HepG2 (cell line): ENCODE measurements around the gene MOV10L1. TPM values are rescaled to one million over a fixed set of nuclear protein-coding genes. Genes with fewer than 3 reads are reported as not detected.
A peak's percentile ranks its signal among the peaks of the same experiment; 100 is the strongest.

Experiments used
- BORCS8-MEF2B ChIP-seq: sonication (generic); formaldehyde crosslinking; IDR thresholded peaks from 2 replicates; pipeline ENCODE4 v1.8.0; 2022; ENCODE audit warnings: mild to moderate bottlenecking, missing genetic modification reagents
- CBX5 ChIP-seq: sonication (generic); formaldehyde crosslinking; IDR thresholded peaks from 2 replicates; pipeline ENCODE4 v1.4.0; 2020; ENCODE audit warnings: missing genetic modification reagents, borderline replicate concordance
- EEA1 ChIP-seq: sonication (generic); formaldehyde crosslinking; IDR thresholded peaks from 2 replicates; pipeline ENCODE4 v1.5.1; 2020; ENCODE audit warnings: mild to moderate bottlenecking, missing genetic modification reagents, borderline replicate concordance
- KDM4B ChIP-seq: sonication (generic); formaldehyde crosslinking; IDR thresholded peaks from 2 replicates; pipeline ENCODE4 v1.4.0; 2020; ENCODE audit warnings: missing genetic modification reagents
- MTA1 ChIP-seq: sonication (generic); formaldehyde crosslinking; IDR thresholded peaks from 2 replicates; pipeline ENCODE4 v1.4.0; 2020; ENCODE audit warnings: missing genetic modification reagents, mild to moderate bottlenecking, borderline replicate concordance
- MTF2 ChIP-seq: sonication (generic); formaldehyde crosslinking; IDR thresholded peaks from 2 replicates; pipeline ENCODE4 v1.5.0; 2020; ENCODE audit warnings: missing genetic modification reagents, borderline replicate concordance
- NFIB ChIP-seq: sonication (generic); formaldehyde crosslinking; IDR thresholded peaks from 2 replicates; pipeline ENCODE4 v1.9.0; 2021; ENCODE audit warnings: missing genetic modification reagents, mild to moderate bottlenecking, borderline replicate concordance
- PHF5A ChIP-seq: IDR thresholded peaks from one replicate; pipeline ENCODE4 v1.6.1; 2018; ENCODE audit warnings: low read depth, missing genetic modification reagents; ENCODE audit not compliant: unreplicated experiment
- RAD21 ChIP-seq: fragments of 450-650 bp; formaldehyde crosslinking; IDR thresholded peaks from 2 replicates; pipeline ENCODE4 v1.5.0; 2020; ENCODE audit warnings: mild to moderate bottlenecking
- RORA ChIP-seq: sonication (generic); formaldehyde crosslinking; IDR thresholded peaks from 2 replicates; pipeline ENCODE4 v1.5.0; 2020; ENCODE audit warnings: mild to moderate bottlenecking, missing genetic modification reagents, moderate library complexity
- SKI ChIP-seq: fragments of 450-650 bp; IDR thresholded peaks from one replicate; pipeline ENCODE4 v1.6.1; 2018; ENCODE audit warnings: mild to moderate bottlenecking; ENCODE audit not compliant: partially characterized antibody
- ZNF160 ChIP-seq: sonication (generic); formaldehyde crosslinking; IDR thresholded peaks from 2 replicates; pipeline ENCODE4 v1.8.0; 2022; ENCODE audit warnings: mild to moderate bottlenecking, inconsistent platforms, missing genetic modification reagents
- ZNF253 ChIP-seq: sonication (generic); formaldehyde crosslinking; IDR thresholded peaks from 2 replicates; pipeline ENCODE4 v1.8.0; 2022; ENCODE audit warnings: mild to moderate bottlenecking, missing genetic modification reagents, borderline replicate concordance
- ZNF468 ChIP-seq: sonication (generic); formaldehyde crosslinking; IDR thresholded peaks from 2 replicates; pipeline ENCODE4 v1.8.0; 2022; ENCODE audit warnings: mild to moderate bottlenecking, moderate library complexity, missing genetic modification reagents
- ZNF770 ChIP-seq: sonication (generic); formaldehyde crosslinking; IDR thresholded peaks from 2 replicates; pipeline ENCODE4 v1.5.0; 2020; ENCODE audit warnings: mild to moderate bottlenecking, missing genetic modification reagents
- polyA plus RNA-seq, 8 experiments: library from polyadenylated mRNA; depleted of rRNA in 3 of 8; stranded (reverse) in 7 of 8; unstranded in 1 of 8; fragments of >200 nt; fragmentation: Illumina TruSeq in 4 of 8; extraction: Trizol in 4 of 8; gene quantifications; 2 replicates each; pipeline versions ENCODE4 v1.2.1 to v1.2.3, GENCODE V29; 2011 to 2016; ENCODE audit warnings: low read depth in 4 of 8, missing spikeins in 1 of 8, mixed read lengths in 1 of 8; ENCODE audit not compliant: insufficient read depth in 1 of 8
- total RNA-seq, 5 experiments: library from RNA; depleted of rRNA; stranded (reverse); fragments of >200 nt; fragmentation: Illumina TruSeq; extraction: Trizol; gene quantifications; 2 replicates each; pipeline ENCODE4 v1.2.3, GENCODE V29; 2016; ENCODE audit warnings: low read depth in 1 of 5
- TF ChIP-seq, protein P1 (sequence below): sonication (generic); formaldehyde crosslinking; IDR thresholded peaks from 2 replicates; pipeline ENCODE4 v1.9.0; 2021; ENCODE audit warnings: missing genetic modification reagents, borderline replicate concordance
- TF ChIP-seq, protein P2 (sequence below): sonication (generic); formaldehyde crosslinking; IDR thresholded peaks from 2 replicates; pipeline ENCODE4 v1.4.0; 2020; ENCODE audit warnings: low read depth, missing genetic modification reagents
- TF ChIP-seq, protein P3 (sequence below): sonication (generic); formaldehyde crosslinking; IDR thresholded peaks from 2 replicates; pipeline ENCODE4 v1.4.0; 2020; ENCODE audit warnings: missing genetic modification reagents

MOV10L1 gene
- total and polyA plus RNA-seq, 2 of the 13 experiments (the other 11 are each of a cell fraction or from before 2014, with no cell fraction given) = 0.11 to 0.12 TPM

- TF ChIP-seq, protein P1, sequence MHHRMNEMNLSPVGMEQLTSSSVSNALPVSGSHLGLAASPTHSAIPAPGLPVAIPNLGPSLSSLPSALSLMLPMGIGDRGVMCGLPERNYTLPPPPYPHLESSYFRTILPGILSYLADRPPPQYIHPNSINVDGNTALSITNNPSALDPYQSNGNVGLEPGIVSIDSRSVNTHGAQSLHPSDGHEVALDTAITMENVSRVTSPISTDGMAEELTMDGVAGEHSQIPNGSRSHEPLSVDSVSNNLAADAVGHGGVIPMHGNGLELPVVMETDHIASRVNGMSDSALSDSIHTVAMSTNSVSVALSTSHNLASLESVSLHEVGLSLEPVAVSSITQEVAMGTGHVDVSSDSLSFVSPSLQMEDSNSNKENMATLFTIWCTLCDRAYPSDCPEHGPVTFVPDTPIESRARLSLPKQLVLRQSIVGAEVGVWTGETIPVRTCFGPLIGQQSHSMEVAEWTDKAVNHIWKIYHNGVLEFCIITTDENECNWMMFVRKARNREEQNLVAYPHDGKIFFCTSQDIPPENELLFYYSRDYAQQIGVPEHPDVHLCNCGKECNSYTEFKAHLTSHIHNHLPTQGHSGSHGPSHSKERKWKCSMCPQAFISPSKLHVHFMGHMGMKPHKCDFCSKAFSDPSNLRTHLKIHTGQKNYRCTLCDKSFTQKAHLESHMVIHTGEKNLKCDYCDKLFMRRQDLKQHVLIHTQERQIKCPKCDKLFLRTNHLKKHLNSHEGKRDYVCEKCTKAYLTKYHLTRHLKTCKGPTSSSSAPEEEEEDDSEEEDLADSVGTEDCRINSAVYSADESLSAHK = no peak
- TF ChIP-seq RAD21 (peak; percentile 75), ZNF770 (peak; percentile 17; the same call in 1 of the 2 replicates), NFIB (CRISPR knock-in tag) (no peak), BORCS8-MEF2B (CRISPR knock-in tag) (peak; percentile 48; the same call in 1 of the 2 replicates), MTA1 (CRISPR knock-in tag) (peak; percentile 91), CBX5 (0 out of 2 replicates have a peak, but pooled peaks have one; percentile 21), KDM4B (CRISPR knock-in tag) (no peak), RORA (CRISPR knock-in tag) (no peak), ZNF253 (CRISPR knock-in tag) (no peak), ZNF468 (CRISPR knock-in tag) (no peak), ZNF160 (CRISPR knock-in tag) (no peak), MTF2 (CRISPR knock-in tag) (no peak), EEA1 (CRISPR knock-in tag) (no peak; the same call in 1 of the 2 replicates), SKI (no peak), PHF5A (CRISPR knock-in tag) (no peak)
- TF ChIP-seq, protein P2, sequence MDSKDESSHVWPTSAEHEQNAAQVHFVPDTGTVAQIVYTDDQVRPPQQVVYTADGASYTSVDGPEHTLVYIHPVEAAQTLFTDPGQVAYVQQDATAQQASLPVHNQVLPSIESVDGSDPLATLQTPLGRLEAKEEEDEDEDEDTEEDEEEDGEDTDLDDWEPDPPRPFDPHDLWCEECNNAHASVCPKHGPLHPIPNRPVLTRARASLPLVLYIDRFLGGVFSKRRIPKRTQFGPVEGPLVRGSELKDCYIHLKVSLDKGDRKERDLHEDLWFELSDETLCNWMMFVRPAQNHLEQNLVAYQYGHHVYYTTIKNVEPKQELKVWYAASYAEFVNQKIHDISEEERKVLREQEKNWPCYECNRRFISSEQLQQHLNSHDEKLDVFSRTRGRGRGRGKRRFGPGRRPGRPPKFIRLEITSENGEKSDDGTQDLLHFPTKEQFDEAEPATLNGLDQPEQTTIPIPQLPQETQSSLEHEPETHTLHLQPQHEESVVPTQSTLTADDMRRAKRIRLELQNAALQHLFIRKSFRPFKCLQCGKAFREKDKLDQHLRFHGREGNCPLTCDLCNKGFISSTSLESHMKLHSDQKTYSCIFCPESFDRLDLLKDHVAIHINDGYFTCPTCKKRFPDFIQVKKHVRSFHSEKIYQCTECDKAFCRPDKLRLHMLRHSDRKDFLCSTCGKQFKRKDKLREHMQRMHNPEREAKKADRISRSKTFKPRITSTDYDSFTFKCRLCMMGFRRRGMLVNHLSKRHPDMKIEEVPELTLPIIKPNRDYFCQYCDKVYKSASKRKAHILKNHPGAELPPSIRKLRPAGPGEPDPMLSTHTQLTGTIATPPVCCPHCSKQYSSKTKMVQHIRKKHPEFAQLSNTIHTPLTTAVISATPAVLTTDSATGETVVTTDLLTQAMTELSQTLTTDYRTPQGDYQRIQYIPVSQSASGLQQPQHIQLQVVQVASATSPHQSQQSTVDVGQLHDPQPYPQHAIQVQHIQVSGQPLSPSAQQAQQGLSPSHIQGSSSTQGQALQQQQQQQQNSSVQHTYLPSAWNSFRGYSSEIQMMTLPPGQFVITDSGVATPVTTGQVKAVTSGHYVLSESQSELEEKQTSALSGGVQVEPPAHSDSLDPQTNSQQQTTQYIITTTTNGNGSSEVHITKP (CRISPR knock-in tag) = no peak
- TF ChIP-seq, protein P3, sequence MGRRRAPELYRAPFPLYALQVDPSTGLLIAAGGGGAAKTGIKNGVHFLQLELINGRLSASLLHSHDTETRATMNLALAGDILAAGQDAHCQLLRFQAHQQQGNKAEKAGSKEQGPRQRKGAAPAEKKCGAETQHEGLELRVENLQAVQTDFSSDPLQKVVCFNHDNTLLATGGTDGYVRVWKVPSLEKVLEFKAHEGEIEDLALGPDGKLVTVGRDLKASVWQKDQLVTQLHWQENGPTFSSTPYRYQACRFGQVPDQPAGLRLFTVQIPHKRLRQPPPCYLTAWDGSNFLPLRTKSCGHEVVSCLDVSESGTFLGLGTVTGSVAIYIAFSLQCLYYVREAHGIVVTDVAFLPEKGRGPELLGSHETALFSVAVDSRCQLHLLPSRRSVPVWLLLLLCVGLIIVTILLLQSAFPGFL (CRISPR knock-in tag) = no peak
These were observed 56.8 kb downstream of the MOV10L1 start (continued) for GRCh38 chr22:50146439-50147238.
